Bronchial epithelial cell (primary cell): Measurements from ENCODE around the gene TPRKB. TPM values are rescaled to one million over a fixed set of nuclear protein-coding genes. Genes with fewer than 3 reads are reported as not detected.

Source experiments
- DNase-seq: peaks from one replicate; pipeline ENCODE4 v3.0.0-alpha.2; 2010; ENCODE audit warnings: low read depth
- FAIRE-seq: peaks from 2 replicates; lab custom pipeline; 2011; peaks lifted over from hg19 to GRCh38; lab: Jason Lieb, UNC
- H3K27me3 ChIP-seq: 2 replicates; pipeline ENCODE4 v1.5.1; 2011; ENCODE audit warnings: low read length; ENCODE audit not compliant: control insufficient read depth, insufficient read depth
- H3K36me3 ChIP-seq: 2 replicates; pipeline ENCODE4 v1.5.1; 2011; ENCODE audit warnings: low read length; ENCODE audit not compliant: control insufficient read depth, insufficient read depth
- H3K4me3 ChIP-seq: 2 replicates; pipeline ENCODE4 v1.5.1; 2011; ENCODE audit warnings: mild to moderate bottlenecking, low read depth, low read length, control low read depth
- total RNA-seq: library from RNA; depleted of rRNA; stranded (reverse); fragments of >200 nt; gene quantifications from 2 replicates; pipeline ENCODE4 v1.2.1, GENCODE V29; 2014
- TF ChIP-seq, protein P1 (sequence below): IDR thresholded peaks from 2 replicates; pipeline ENCODE4 v1.5.1; 2011; ENCODE audit warnings: mild to moderate bottlenecking, moderate library complexity, low read length, control low read depth, inconsistent platforms; ENCODE audit not compliant: insufficient read depth, severe bottlenecking

TPRKB gene
- total RNA-seq, 1 donor from 2014 or later: 21.1 TPM

DNA sequence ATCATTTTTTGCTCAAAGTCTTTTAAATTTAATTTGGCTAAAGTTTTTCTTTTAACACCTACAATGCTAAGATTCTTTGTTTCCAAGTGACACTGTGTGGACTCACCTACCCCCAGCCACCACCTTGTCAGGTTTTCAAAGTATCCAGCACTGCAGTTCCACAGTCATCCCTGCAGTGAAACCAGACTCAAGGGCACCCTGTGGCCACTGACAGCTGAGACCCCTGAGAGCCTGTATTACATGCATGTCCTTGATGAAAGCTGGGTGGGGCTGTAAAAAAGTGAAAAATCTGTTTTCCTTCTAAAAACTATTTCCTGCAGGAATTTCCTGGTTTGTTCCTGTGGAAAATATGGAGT is 19.9 kb downstream of the TPRKB start:
- H3K27me3 ChIP-seq: no peaks in the 10 kb centered on the region

GRCh38 chr2:73716543-73717250 is 20.4 kb downstream of the TPRKB start:
- FAIRE-seq (no peak), DNase-seq (no peak)
- H3K27me3 ChIP-seq: no peaks in the 10 kb centered on the region
- H3K4me3 ChIP-seq: no peak overlapping the region
- H3K36me3 ChIP-seq: no peaks in the 10 kb centered on the region
- TF ChIP-seq, protein P1, sequence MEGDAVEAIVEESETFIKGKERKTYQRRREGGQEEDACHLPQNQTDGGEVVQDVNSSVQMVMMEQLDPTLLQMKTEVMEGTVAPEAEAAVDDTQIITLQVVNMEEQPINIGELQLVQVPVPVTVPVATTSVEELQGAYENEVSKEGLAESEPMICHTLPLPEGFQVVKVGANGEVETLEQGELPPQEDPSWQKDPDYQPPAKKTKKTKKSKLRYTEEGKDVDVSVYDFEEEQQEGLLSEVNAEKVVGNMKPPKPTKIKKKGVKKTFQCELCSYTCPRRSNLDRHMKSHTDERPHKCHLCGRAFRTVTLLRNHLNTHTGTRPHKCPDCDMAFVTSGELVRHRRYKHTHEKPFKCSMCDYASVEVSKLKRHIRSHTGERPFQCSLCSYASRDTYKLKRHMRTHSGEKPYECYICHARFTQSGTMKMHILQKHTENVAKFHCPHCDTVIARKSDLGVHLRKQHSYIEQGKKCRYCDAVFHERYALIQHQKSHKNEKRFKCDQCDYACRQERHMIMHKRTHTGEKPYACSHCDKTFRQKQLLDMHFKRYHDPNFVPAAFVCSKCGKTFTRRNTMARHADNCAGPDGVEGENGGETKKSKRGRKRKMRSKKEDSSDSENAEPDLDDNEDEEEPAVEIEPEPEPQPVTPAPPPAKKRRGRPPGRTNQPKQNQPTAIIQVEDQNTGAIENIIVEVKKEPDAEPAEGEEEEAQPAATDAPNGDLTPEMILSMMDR: no peak

More for the DNA sequence above, 19.9 kb downstream of the TPRKB start:
- no peaks in the 10 kb centered on the region for H3K36me3 ChIP-seq
- TF ChIP-seq, protein P1: no peak
- FAIRE-seq (no peak), DNase-seq (no peak)
- H3K4me3 ChIP-seq: no peak overlapping the region

GRCh38 chr2:73714091-73714490 is 23.1 kb downstream of the TPRKB start:
- no peak for DNase-seq
- no peaks in the 10 kb centered on the region for H3K36me3 ChIP-seq
- no peak overlapping the region for H3K4me3 ChIP-seq
- TF ChIP-seq, protein P1: no peak
- H3K27me3 ChIP-seq: no peaks in the 10 kb centered on the region
- FAIRE-seq: no peak

DNA sequence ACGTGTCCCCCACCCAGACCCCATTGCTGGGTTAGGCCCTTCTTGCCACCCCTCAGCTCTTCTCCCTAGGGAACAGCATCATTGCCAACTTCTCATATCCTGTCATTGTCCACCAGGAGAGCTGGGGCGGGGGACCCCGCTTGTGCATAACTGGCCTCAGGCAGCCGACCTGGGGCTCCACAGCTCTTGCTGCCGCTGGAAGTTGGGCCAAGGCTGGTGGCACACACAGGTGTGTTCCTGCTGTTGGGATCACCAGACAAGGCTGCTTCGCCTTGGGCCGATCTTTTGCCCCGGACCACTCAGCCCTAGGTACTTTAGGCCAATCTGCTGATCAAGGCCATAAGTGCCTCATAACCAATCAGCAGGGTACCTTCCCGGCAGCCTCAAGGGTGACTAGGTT is 28.6 kb downstream of the TPRKB start:
- TF ChIP-seq, protein P1: no peak
- Histone ChIP-seq H3K36me3 (no peaks in the 10 kb centered on the region), H3K4me3 (no peak overlapping the region), H3K27me3 (peaks cover 1% of the 10 kb centered on the region)
- DNase-seq (no peak), FAIRE-seq (no peak)

GRCh38 chr2:73707636-73708035 is 29.5 kb downstream of the TPRKB start:
- Histone ChIP-seq H3K27me3 (peaks cover 1% of the 10 kb centered on the region), H3K36me3 (no peaks in the 10 kb centered on the region), H3K4me3 (no peak overlapping the region)
- DNase-seq: no peak
- TF ChIP-seq, protein P1: no peak
- no peak for FAIRE-seq

DNA sequence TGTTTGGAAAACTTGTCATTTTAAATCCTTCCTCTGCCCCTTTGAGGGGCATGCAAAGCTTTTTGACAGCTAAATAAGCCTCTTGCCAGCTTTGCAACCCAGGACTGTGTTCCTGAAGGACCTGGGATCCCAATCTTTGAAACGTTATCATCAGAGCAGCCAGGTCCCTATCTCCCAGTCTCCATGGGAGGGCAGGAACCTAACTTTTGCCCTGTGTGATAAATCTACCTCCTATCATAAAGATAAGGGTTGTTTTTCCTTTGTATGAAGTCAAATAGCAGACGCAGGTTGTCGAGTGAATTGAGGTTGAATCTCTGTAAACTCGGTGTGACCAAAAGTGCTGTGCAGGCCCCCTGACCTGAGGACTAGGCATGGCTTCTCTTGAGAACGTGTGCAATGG is 30.1 kb downstream of the TPRKB start:
- FAIRE-seq (no peak), DNase-seq (no peak)
- Histone ChIP-seq H3K36me3 (no peaks in the 10 kb centered on the region), H3K4me3 (no peak overlapping the region), H3K27me3 (peaks cover 1% of the 10 kb centered on the region)
- TF ChIP-seq, protein P1: no peak
